C4-2B (cell line): ENCODE results near the gene STAP1.
"Not testable (repeated sequence)": the region's sequence is repeated elsewhere in the genome, so short reads cannot be mapped to it uniquely, and the experiment has no call there.

ENCODE experiments used
- H3K27ac ChIP-seq: fragments of 450-650 bp; 2 replicates; pipeline ENCODE4 v1.5.1; 2017
- ZFX ChIP-seq: fragments of 450-650 bp; IDR thresholded peaks from 2 replicates; pipeline ENCODE4 v1.6.1; 2017
- TF ChIP-seq, protein P1 (sequence below): fragments of 450-650 bp; conservative IDR thresholded peaks from 2 replicates; pipeline ENCODE4 v1.5.1; 2017; ENCODE audit warnings: mild to moderate bottlenecking

Gene STAP1

DNA sequence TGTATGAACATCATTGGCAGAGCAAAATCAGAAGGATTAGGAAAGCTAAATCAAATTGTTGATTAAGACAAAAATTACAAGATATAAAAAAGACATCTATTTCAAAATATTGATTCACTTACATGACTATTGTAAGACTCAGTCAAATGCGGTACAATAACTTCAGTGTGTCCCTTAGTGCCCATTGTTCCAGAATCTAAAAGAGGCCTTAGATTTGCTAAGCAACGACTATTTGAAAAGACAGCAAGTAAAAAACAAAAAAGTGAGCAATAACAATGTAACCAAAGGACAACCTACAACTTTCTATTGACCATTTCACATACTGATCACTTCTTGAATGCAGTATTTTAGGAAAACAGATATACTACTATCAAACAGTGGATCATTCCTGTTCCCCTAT lies 76.8 kb downstream of the STAP1 start:
- TF ChIP-seq, protein P1, sequence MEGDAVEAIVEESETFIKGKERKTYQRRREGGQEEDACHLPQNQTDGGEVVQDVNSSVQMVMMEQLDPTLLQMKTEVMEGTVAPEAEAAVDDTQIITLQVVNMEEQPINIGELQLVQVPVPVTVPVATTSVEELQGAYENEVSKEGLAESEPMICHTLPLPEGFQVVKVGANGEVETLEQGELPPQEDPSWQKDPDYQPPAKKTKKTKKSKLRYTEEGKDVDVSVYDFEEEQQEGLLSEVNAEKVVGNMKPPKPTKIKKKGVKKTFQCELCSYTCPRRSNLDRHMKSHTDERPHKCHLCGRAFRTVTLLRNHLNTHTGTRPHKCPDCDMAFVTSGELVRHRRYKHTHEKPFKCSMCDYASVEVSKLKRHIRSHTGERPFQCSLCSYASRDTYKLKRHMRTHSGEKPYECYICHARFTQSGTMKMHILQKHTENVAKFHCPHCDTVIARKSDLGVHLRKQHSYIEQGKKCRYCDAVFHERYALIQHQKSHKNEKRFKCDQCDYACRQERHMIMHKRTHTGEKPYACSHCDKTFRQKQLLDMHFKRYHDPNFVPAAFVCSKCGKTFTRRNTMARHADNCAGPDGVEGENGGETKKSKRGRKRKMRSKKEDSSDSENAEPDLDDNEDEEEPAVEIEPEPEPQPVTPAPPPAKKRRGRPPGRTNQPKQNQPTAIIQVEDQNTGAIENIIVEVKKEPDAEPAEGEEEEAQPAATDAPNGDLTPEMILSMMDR: no peak
- no peak for TF ChIP-seq ZFX
- no peak overlapping the region for H3K27ac ChIP-seq

DNA sequence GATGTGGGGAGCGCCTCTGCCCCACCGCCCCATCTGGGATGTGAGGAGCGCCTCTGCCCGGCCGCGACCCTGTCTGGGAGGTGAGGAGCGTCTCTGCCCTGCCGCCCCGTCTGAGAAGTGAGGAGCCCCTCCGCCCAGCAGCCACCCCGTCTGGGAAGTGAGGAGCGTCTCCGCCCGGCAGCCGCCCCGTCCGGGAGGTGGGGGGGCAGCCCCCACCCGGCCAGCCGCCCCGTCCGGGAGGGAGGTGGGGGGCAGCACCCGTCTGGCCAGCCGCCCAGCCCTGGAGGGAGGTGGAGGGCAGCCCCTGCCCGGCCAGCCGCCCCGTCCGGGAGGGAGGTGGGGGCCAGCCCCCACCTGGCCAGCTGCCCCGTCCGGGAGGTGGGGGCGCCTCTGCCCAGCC lies 78.5 kb downstream of the STAP1 start:
- H3K27ac ChIP-seq: not testable (repeated sequence)

DNA sequence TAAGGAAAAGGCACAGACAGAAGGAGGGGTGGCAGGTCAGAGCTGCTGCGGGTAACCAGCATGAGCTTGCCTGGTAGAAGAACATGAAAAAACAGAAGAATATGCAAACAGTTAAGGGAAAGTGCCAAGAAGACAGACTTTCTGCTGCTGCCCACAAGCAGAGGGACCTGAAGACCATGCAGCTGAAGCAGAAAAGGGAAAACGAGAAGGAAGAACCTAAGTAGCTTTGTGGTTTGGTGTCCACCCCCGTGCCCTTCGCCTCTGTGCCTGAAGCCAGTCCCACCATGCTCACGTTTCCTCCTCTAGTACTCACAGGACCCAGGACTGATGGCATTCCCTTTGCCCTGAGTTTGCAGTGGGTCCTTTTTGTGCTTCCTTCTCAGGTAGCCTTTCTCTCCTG lies 79.6 kb downstream of the STAP1 start:
- TF ChIP-seq, protein P1: no peak
- no peak for TF ChIP-seq ZFX
- H3K27ac ChIP-seq: no peak overlapping the region

DNA sequence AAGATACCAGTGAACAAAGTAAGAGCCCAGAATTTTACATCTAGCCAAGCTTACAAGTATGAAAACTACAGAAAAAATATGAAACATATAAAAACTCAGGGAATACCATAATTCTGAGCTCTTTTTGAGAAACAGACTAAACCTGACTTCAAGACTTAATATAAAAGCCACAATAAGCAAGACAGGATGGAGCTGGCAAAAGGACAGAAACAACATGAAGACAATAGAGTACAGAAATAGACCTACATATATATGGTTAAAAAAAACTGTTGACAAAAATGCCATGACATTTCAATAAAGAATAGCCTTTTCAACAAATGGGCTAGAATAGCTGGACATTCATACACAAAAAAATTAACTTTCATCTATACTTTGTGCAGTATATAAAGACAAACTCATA lies 93.0 kb downstream of the STAP1 start:
- no peak overlapping the region for H3K27ac ChIP-seq
- TF ChIP-seq, protein P1: no peak
- no peak for TF ChIP-seq ZFX
